GM19372 (cell line): Measurements from ENCODE around the gene FNIP1.
"Not testable (repeated sequence)": the region's sequence is repeated elsewhere in the genome, so short reads cannot be mapped to it uniquely, and the experiment has no call there.

ENCODE experiments used
- ATAC-seq: cut with Tn5 transposase; IDR thresholded peaks from one replicate; pipeline ENCODE4 v1.9.1; 2021; ENCODE audit warnings: mild to moderate bottlenecking, low read depth, moderate library complexity; ENCODE audit not compliant: unreplicated experiment

FNIP1 gene

GRCh38 chr5:131796793-131797693 lies at the start of gene FNIP1:
FNIP1 (minus strand) TSS chr5:131797017; CDS start chr5:131796921, 96 bp downstream.
- peak; percentile 90 for ATAC-seq

GRCh38 chr5:131846536-131846935 lies 49.7 kb upstream of the FNIP1 start:
- no peak for ATAC-seq

GRCh38 chr5:131845828-131846227 lies 49.0 kb upstream of the FNIP1 start:
- no peak for ATAC-seq

- ATAC-seq: not testable (repeated sequence)
Observed at GRCh38 chr5:131842971-131843370, 46.2 kb upstream of the FNIP1 start.

GRCh38 chr5:131832702-131833101 lies 35.9 kb upstream of the FNIP1 start:
- not testable (repeated sequence) for ATAC-seq

- no peak for ATAC-seq
Observed at GRCh38 chr5:131825404-131826013, 28.7 kb upstream of the FNIP1 start.

- ATAC-seq: no peak
Observed at GRCh38 chr5:131824631-131825030, 27.8 kb upstream of the FNIP1 start.

- ATAC-seq: no peak
Observed at GRCh38 chr5:131821221-131821620, 24.4 kb upstream of the FNIP1 start.

- no peak for ATAC-seq
Observed at GRCh38 chr5:131818001-131818724, 21.3 kb upstream of the FNIP1 start.

- ATAC-seq: no peak
Observed at GRCh38 chr5:131814990-131815389, 18.2 kb upstream of the FNIP1 start.

GRCh38 chr5:131812371-131813160 lies 15.7 kb upstream of the FNIP1 start:
- ATAC-seq: no peak

- ATAC-seq: no peak
Observed at GRCh38 chr5:131810510-131811249, 13.9 kb upstream of the FNIP1 start.

- peak; percentile 14 for ATAC-seq
Observed at GRCh38 chr5:131795879-131796792, 681 bp downstream of the FNIP1 start.

GRCh38 chr5:131795228-131795627 lies 1.6 kb downstream of the FNIP1 start:
- no peak for ATAC-seq

GRCh38 chr5:131794586-131794985 lies 2.2 kb downstream of the FNIP1 start:
- ATAC-seq: no peak

GRCh38 chr5:131792896-131793295 lies 3.9 kb downstream of the FNIP1 start:
- no peak for ATAC-seq

- ATAC-seq: no peak
Observed at GRCh38 chr5:131791866-131792265, 5.0 kb downstream of the FNIP1 start.

- no peak for ATAC-seq
Observed at GRCh38 chr5:131790550-131790949, 6.3 kb downstream of the FNIP1 start.

GRCh38 chr5:131789765-131790164 lies 7.1 kb downstream of the FNIP1 start:
- no peak for ATAC-seq
